H9 (cell line): ENCODE measurements around the gene RPL38. TPM values are rescaled to one million over a fixed set of nuclear protein-coding genes. Genes with fewer than 3 reads are reported as not detected.

Experiments
- DNase-seq: peaks from one replicate; pipeline ENCODE4 v3.0.0-alpha.2; 2017
- H2AFZ ChIP-seq: one replicate; pipeline ENCODE4 v1.6.1; 2013; ENCODE audit warnings: mild to moderate bottlenecking, low read length, control low read depth, moderate library complexity
- H2AK5ac ChIP-seq: 2 replicates; pipeline ENCODE4 v1.6.1; 2013; ENCODE audit warnings: low read length, control low read depth, mixed read lengths; ENCODE audit not compliant: insufficient read length
- H2BK120ac ChIP-seq: one replicate; pipeline ENCODE4 v1.6.1; 2013; ENCODE audit warnings: low read depth, mild to moderate bottlenecking, low read length, control low read depth, inconsistent platforms; ENCODE audit not compliant: poor library complexity, severe bottlenecking
- H2BK12ac ChIP-seq: 2 replicates; pipeline ENCODE4 v1.6.1; 2013; ENCODE audit warnings: low read length, control low read depth, mixed read lengths, low read depth; ENCODE audit not compliant: insufficient read length
- H2BK15ac ChIP-seq: 2 replicates; pipeline ENCODE4 v1.6.1; 2013; ENCODE audit warnings: low read depth, low read length, control low read depth
- H2BK20ac ChIP-seq: one replicate; pipeline ENCODE4 v1.6.1; 2013; ENCODE audit warnings: low read depth, mild to moderate bottlenecking, low read length, control low read depth, inconsistent platforms; ENCODE audit not compliant: poor library complexity, severe bottlenecking
- H2BK5ac ChIP-seq: 2 replicates; pipeline ENCODE4 v1.6.1; 2013; ENCODE audit warnings: low read length, control low read depth, mixed read lengths; ENCODE audit not compliant: insufficient read length
- H3K14ac ChIP-seq: 2 replicates; pipeline ENCODE4 v1.6.1; 2013; ENCODE audit warnings: low read length, control low read depth; ENCODE audit not compliant: insufficient read depth
- H3K18ac ChIP-seq: 2 replicates; pipeline ENCODE4 v1.6.1; 2013; ENCODE audit warnings: low read depth, mild to moderate bottlenecking, mixed read lengths, low read length, control low read depth; ENCODE audit not compliant: insufficient read length
- H3K23ac ChIP-seq: 2 replicates; pipeline ENCODE4 v1.6.1; 2013; ENCODE audit warnings: low read length, control low read depth, mixed read lengths, low read depth; ENCODE audit not compliant: insufficient read length
- H3K23me2 ChIP-seq: 2 replicates; pipeline ENCODE4 v1.6.1; 2013; ENCODE audit warnings: low read depth, mild to moderate bottlenecking, mixed read lengths, low read length, control low read depth; ENCODE audit not compliant: insufficient read length, poor library complexity, severe bottlenecking
- H3K27ac ChIP-seq: 2 replicates; pipeline ENCODE4 v1.5.1; 2013; ENCODE audit warnings: low read length, control low read depth, mixed read lengths, low read depth; ENCODE audit not compliant: insufficient read length
- H3K27me3 ChIP-seq: 2 replicates; pipeline ENCODE4 v1.6.1; 2013; ENCODE audit warnings: low read length, control low read depth, inconsistent platforms; ENCODE audit not compliant: insufficient read depth
- H3K4ac ChIP-seq: 2 replicates; pipeline ENCODE4 v1.6.1; 2013; ENCODE audit warnings: low read depth, mild to moderate bottlenecking, control low read depth, inconsistent platforms, low read length, moderate library complexity
- H3K4me1 ChIP-seq: 2 replicates; pipeline ENCODE4 v1.6.1; 2013; ENCODE audit warnings: low read length, control low read depth, inconsistent platforms; ENCODE audit not compliant: insufficient read depth
- H3K4me2 ChIP-seq: 2 replicates; pipeline ENCODE4 v1.6.1; 2013; ENCODE audit warnings: low read length, control low read depth, mixed read lengths; ENCODE audit not compliant: insufficient read length, insufficient read depth
- H3K56ac ChIP-seq: 2 replicates; pipeline ENCODE4 v1.6.1; 2013; ENCODE audit warnings: low read depth, mild to moderate bottlenecking, mixed read lengths, low read length, control low read depth; ENCODE audit not compliant: insufficient read length
- H3K79me1 ChIP-seq: 2 replicates; pipeline ENCODE4 v1.6.1; 2013; ENCODE audit warnings: low read depth, mild to moderate bottlenecking, moderate library complexity, low read length, control low read depth, inconsistent platforms; ENCODE audit not compliant: insufficient read depth, poor library complexity, severe bottlenecking
- H3K79me2 ChIP-seq: 2 replicates; pipeline ENCODE4 v1.6.1; 2013; ENCODE audit warnings: low read length, control low read depth, inconsistent platforms; ENCODE audit not compliant: insufficient read depth
- H3K9ac ChIP-seq: 2 replicates; pipeline ENCODE4 v1.6.1; 2013; ENCODE audit warnings: low read length, control low read depth, mixed read lengths; ENCODE audit not compliant: insufficient read length; ENCODE audit errors: extremely low read depth
- H3K9me3 ChIP-seq: one replicate; pipeline ENCODE4 v1.6.1; 2013; ENCODE audit warnings: low read depth, low read length, inconsistent platforms; ENCODE audit not compliant: control insufficient read depth
- H3T11ph ChIP-seq: one replicate; pipeline ENCODE4 v1.6.1; 2013; ENCODE audit warnings: mild to moderate bottlenecking, low read length, control low read depth, inconsistent platforms
- H4K20me1 ChIP-seq: one replicate; pipeline ENCODE4 v1.6.1; 2013; ENCODE audit not compliant: control insufficient read depth, insufficient read length, insufficient read depth
- H4K5ac ChIP-seq: 2 replicates; pipeline ENCODE4 v1.6.1; 2013; ENCODE audit warnings: low read depth, mild to moderate bottlenecking, mixed read lengths, low read length, control low read depth; ENCODE audit not compliant: insufficient read length
- H4K8ac ChIP-seq: replicated peaks from 2 replicates; pipeline ENCODE4 v1.6.1; 2013; ENCODE audit warnings: low read length, control low read depth, mixed read lengths, low read depth; ENCODE audit not compliant: insufficient read length
- H4K91ac ChIP-seq: 2 replicates; pipeline ENCODE4 v1.6.1; 2013; ENCODE audit warnings: low read depth, mild to moderate bottlenecking, moderate library complexity, mixed read lengths, low read length, control low read depth; ENCODE audit not compliant: insufficient read length
- H3K27ac Mint-ChIP-seq, 3 experiments: 2 replicates in 2 of 3; 3 replicates in 1 of 3; pipeline ENCODE4 v1.8.0; 2020 to 2021; ENCODE audit warnings: mixed read lengths in 3 of 3, mild to moderate bottlenecking in 1 of 3, moderate library complexity in 1 of 3
- H3K27me3 Mint-ChIP-seq: 2 replicates; pipeline ENCODE4 v1.8.0; 2021; ENCODE audit warnings: low read depth, mild to moderate bottlenecking, moderate library complexity, mixed read lengths
- H3K36me3 Mint-ChIP-seq, 3 experiments: 2 replicates in 2 of 3; 3 replicates in 1 of 3; pipeline ENCODE4 v1.8.0; 2020 to 2021; ENCODE audit warnings: low read depth in 3 of 3, mixed read lengths in 3 of 3; ENCODE audit not compliant: insufficient read depth in 1 of 3
- H3K4me1 Mint-ChIP-seq, 2 experiments: 2 replicates each; pipeline ENCODE4 v1.8.0; 2020; ENCODE audit warnings: mixed read lengths in 2 of 2
- H3K4me3 Mint-ChIP-seq, 2 experiments: 2 replicates in 1 of 2; 3 replicates in 1 of 2; pipeline ENCODE4 v1.8.0; 2020 to 2021; ENCODE audit warnings: mild to moderate bottlenecking in 2 of 2, mixed read lengths in 2 of 2, moderate library complexity in 1 of 2
- H3K9me3 Mint-ChIP-seq, 2 experiments: 2 replicates in 1 of 2; 3 replicates in 1 of 2; pipeline ENCODE4 v1.8.0; 2020; ENCODE audit warnings: mild to moderate bottlenecking in 2 of 2, mixed read lengths in 2 of 2, moderate library complexity in 1 of 2
- WGBS: extraction: QIAGEN DNeasy Blood & Tissue Kit; methylation state at CpG from one replicate; pipeline ENCODE4 v1.1.7; 2013; ENCODE audit warnings: missing lambda C conversion rate, low lambda C conversion rate, mixed read lengths; ENCODE audit not compliant: insufficient read length; ENCODE audit errors: extremely low coverage; 5-methylcytosine and 5-hydroxymethylcytosine counted together
- total RNA-seq: library from RNA; stranded (reverse); gene quantifications from 2 replicates; pipeline ENCODE4 v1.2.1, GENCODE V29; 2021
- TF ChIP-seq, protein P1 (sequence below): fragments of 200-600 bp; sonication (generic); conservative IDR thresholded peaks from 3 replicates; pipeline ENCODE4 v1.8.0; 2021; ENCODE audit warnings: antibody characterized with exemption, mild to moderate bottlenecking

Gene RPL38
- total RNA-seq, 1 experiment from 2014 or later = 1,358 TPM

- Histone ChIP-seq H3K27ac (no peak overlapping the region), H2BK20ac (no peak overlapping the region), H2BK5ac (no peak overlapping the region), H3K4ac (no peak overlapping the region), H3K79me1 (no peaks in the 10 kb centered on the region), H3K9ac (no peak overlapping the region), H3K9me3 (no peaks in the 10 kb centered on the region), H2BK15ac (no peak overlapping the region), H3K4me1 (no peaks in the 10 kb centered on the region), H3K18ac (no peak overlapping the region), H3K27me3 (no peaks in the 10 kb centered on the region), H3K56ac (no peak overlapping the region), H3T11ph (no peak overlapping the region), H4K5ac (no peak overlapping the region), H4K91ac (no peak overlapping the region), H3K79me2 (no peaks in the 10 kb centered on the region), H3K4me2 (no peak overlapping the region), H2BK12ac (no peak overlapping the region), H3K14ac (no peak overlapping the region), H3K23me2 (no peaks in the 10 kb centered on the region), H4K20me1 (no peaks in the 10 kb centered on the region), H2BK120ac (no peak overlapping the region), H4K8ac (no peak overlapping the region), H2AK5ac (no peak overlapping the region), H2AFZ (no peak overlapping the region), H3K23ac (no peak overlapping the region)
- H3K4me1 Mint-ChIP-seq = peaks cover 0 to 2% of the 10 kb centered on the region in 2 experiments; a peak in 1 of 4 replicates
- H3K27me3 Mint-ChIP-seq = peaks cover 18% of the 10 kb centered on the region
- no peak overlapping the region for H3K27ac Mint-ChIP-seq
- TF ChIP-seq, protein P1, sequence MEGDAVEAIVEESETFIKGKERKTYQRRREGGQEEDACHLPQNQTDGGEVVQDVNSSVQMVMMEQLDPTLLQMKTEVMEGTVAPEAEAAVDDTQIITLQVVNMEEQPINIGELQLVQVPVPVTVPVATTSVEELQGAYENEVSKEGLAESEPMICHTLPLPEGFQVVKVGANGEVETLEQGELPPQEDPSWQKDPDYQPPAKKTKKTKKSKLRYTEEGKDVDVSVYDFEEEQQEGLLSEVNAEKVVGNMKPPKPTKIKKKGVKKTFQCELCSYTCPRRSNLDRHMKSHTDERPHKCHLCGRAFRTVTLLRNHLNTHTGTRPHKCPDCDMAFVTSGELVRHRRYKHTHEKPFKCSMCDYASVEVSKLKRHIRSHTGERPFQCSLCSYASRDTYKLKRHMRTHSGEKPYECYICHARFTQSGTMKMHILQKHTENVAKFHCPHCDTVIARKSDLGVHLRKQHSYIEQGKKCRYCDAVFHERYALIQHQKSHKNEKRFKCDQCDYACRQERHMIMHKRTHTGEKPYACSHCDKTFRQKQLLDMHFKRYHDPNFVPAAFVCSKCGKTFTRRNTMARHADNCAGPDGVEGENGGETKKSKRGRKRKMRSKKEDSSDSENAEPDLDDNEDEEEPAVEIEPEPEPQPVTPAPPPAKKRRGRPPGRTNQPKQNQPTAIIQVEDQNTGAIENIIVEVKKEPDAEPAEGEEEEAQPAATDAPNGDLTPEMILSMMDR = no peak
- no CpG with 5 or more reads among the region's 2 CpGs for WGBS
- no peaks in the 10 kb centered on the region for H3K36me3 Mint-ChIP-seq
- no peak for DNase-seq
- H3K4me3 Mint-ChIP-seq = no peak overlapping the region
- no peaks in the 10 kb centered on the region for H3K9me3 Mint-ChIP-seq
These were observed 16.7 kb downstream of the RPL38 start for GRCh38 chr17:74220219-74220618.
